Adrenal gland (tissue), 5 donors: ENCODE measurements around the gene NCOA4.

Experiments used
- POLR2A ChIP-seq, 2 donors: fragments of 450-650 bp; IDR thresholded peaks; one replicate each; pipeline ENCODE4 v1.6.1; 2017; ENCODE audit warnings: antibody characterized with exemption in 2 of 2, mild to moderate bottlenecking in 2 of 2, moderate library complexity in 1 of 2
- TF ChIP-seq, protein P1 (sequence below), 6 experiments: fragments of 450-650 bp in 4 of 6; fragments of 200-600 bp in 2 of 6; sonication (generic) in 1 of 6; IDR thresholded peaks; 1 replicate in 5 of 6; 2 replicates in 1 of 6; pipeline versions ENCODE4 v1.5.1 to v1.8.0; 2016 to 2021; ENCODE audit warnings: antibody characterized with exemption in 6 of 6, mild to moderate bottlenecking in 2 of 6, moderate library complexity in 1 of 6
- donor health status: DM: no; HTN: no; CAD: no.

DNA sequence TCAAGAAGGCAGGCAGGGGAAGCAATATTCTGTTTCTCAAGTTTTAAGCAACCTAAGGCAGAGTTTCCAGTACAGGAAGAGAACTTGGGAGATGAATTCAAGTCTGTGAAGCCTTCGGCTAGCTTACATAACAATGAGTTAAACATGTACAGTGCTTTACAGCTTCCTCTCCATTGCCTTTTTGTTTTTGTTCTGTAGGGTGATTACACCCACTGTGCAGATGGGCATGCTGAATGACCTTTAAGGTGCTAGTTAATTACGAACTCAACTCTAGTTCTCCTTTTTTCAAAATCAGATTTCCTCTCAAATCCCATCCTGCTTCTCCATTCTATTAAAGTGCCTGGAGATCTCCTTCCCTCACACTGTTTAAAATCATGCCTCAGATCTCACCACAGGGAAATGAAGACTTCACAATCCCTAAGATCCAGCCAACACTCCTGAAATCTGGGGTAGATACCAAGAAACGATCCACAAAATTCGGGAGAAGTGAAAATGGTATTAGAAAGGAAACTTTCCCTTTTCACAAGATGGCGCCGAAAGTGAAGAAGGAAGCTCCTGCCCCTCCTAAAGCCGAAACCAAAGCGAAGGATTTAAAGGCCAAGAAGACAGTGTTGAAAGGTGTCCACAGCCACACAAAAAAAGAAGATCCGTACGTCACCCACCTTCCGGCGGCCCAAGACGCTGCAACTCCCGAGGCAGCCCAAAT lies 32.5 kb upstream of the NCOA4 start:
- TF ChIP-seq, protein P1, sequence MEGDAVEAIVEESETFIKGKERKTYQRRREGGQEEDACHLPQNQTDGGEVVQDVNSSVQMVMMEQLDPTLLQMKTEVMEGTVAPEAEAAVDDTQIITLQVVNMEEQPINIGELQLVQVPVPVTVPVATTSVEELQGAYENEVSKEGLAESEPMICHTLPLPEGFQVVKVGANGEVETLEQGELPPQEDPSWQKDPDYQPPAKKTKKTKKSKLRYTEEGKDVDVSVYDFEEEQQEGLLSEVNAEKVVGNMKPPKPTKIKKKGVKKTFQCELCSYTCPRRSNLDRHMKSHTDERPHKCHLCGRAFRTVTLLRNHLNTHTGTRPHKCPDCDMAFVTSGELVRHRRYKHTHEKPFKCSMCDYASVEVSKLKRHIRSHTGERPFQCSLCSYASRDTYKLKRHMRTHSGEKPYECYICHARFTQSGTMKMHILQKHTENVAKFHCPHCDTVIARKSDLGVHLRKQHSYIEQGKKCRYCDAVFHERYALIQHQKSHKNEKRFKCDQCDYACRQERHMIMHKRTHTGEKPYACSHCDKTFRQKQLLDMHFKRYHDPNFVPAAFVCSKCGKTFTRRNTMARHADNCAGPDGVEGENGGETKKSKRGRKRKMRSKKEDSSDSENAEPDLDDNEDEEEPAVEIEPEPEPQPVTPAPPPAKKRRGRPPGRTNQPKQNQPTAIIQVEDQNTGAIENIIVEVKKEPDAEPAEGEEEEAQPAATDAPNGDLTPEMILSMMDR (IDR thresholded peaks at IDR 0.05): no peak
- no peak for TF ChIP-seq POLR2A (IDR thresholded peaks at IDR 0.05)
